ENCODE results near the gene GABRG3.

GRCh38 chr15:27535445-27536129, 564.6 kb downstream of the GABRG3 start:
- TF ChIP-seq POLR2AphosphoS5 (IDR thresholded peaks at IDR 0.05; ENCODE audit: low read depth) = no peak
- no peak for TF ChIP-seq CTCF (IDR thresholded peaks at IDR 0.05; ENCODE audit: insufficient read depth, low read length)
- no peak for TF ChIP-seq SPI1 (IDR thresholded peaks at IDR 0.05; ENCODE audit: borderline replicate concordance, low read depth)
- no peak for TF ChIP-seq GABPA (IDR thresholded peaks at IDR 0.05; ENCODE audit: low read depth)

Measured in HL-60 (cell line).